Tibial nerve (tissue), 4 donors: ENCODE data around the gene DOCK1.

Experiments
- CTCF ChIP-seq, 5 experiments: fragments of 200-600 bp in 3 of 5; fragments of 450-650 bp in 2 of 5; sonication (generic) in 3 of 5; IDR thresholded peaks; one replicate each; pipeline ENCODE4 v1.5.1; 2016 to 2019; ENCODE audit warnings: antibody characterized with exemption in 5 of 5, mild to moderate bottlenecking in 3 of 5, moderate library complexity in 2 of 5
- EP300 ChIP-seq, 2 donors: sonication (generic); formaldehyde crosslinking; IDR thresholded peaks; one replicate each; pipeline ENCODE4 v1.6.1; 2017; ENCODE audit warnings: antibody characterized with exemption in 2 of 2, mild to moderate bottlenecking in 1 of 2
- POLR2A ChIP-seq, 2 donors: fragments of 450-650 bp; IDR thresholded peaks; one replicate each; pipeline ENCODE4 v1.6.1; 2017; ENCODE audit warnings: antibody characterized with exemption in 2 of 2, mild to moderate bottlenecking in 2 of 2, moderate library complexity in 2 of 2

DNA sequence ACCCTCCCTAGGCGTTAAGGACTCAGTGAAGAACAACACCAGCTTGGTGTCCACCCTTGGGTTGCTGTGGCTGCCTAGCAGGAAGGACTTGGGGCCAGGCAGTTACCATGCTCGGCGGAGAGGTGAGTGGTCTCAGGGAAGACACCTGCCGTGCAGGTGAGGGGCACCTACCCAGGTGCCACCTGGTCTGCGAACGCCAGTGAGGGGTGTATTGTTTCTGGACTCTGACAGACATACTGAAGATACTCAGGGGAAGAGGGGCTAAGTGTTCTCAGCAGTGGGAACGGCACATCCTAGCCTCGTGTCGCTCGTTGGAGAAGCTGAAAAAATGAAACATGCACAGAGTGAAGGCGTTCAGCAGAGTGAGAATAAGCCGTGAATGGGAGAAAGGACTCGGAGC lies 22.6 kb downstream of the DOCK1 start:
- TF ChIP-seq CTCF (IDR thresholded peaks at IDR 0.05) (no peak), POLR2A (IDR thresholded peaks at IDR 0.05) (no peak), EP300 (IDR thresholded peaks at IDR 0.05) (no peak)
